SIG-M5 treated with dmso at 0.1 percent for 504 hours (cell line): ENCODE data around the gene CD81.

Source experiments
- DNase-seq: peaks from one replicate; lab custom pipeline; 2025; ENCODE audit not compliant: unreplicated experiment; lab: John Stamatoyannopoulos, UW

The CD81 gene

GRCh38 chr11:2434506-2435255 is 57.6 kb downstream of the CD81 start:
- no peak for DNase-seq

GRCh38 chr11:2435288-2436012 is 58.3 kb downstream of the CD81 start:
- DNase-seq: no peak

- DNase-seq: no peak
Observed at GRCh38 chr11:2436013-2436520, 59.0 kb downstream of the CD81 start.

GRCh38 chr11:2436521-2437031 is 59.5 kb downstream of the CD81 start:
- no peak for DNase-seq

- DNase-seq: no peak
Observed at GRCh38 chr11:2437516-2437915, 60.4 kb downstream of the CD81 start.

GRCh38 chr11:2439820-2440219 is 62.7 kb downstream of the CD81 start:
- DNase-seq: no peak

GRCh38 chr11:2440646-2441045 is 63.5 kb downstream of the CD81 start:
- no peak for DNase-seq

GRCh38 chr11:2441171-2441570 is 64.1 kb downstream of the CD81 start:
- DNase-seq: no peak

GRCh38 chr11:2442589-2442988 is 65.5 kb downstream of the CD81 start:
- DNase-seq: no peak

GRCh38 chr11:2443406-2443805 is 66.3 kb downstream of the CD81 start:
- DNase-seq: no peak

GRCh38 chr11:2443881-2444820 is 67.0 kb downstream of the CD81 start, which contains the start of gene TRPM5:
Gene TRPM5, minus strand, starts transcription at chr11:2444514. Its CDS starts 21,478 bp downstream, at chr11:2423036.
- DNase-seq: no peak

- DNase-seq: no peak
Observed at GRCh38 chr11:2444821-2445745, 68.0 kb downstream of the CD81 start, which contains the start of gene KCNQ1. Gene KCNQ1, plus strand, starts transcription at chr11:2445008. Its CDS starts 91 bp downstream, at chr11:2445099.

GRCh38 chr11:2445746-2446551 is 68.8 kb downstream of the CD81 start:
- DNase-seq: no peak

GRCh38 chr11:2446590-2447252 is 69.6 kb downstream of the CD81 start:
- peak; percentile 20 for DNase-seq
